Ectodermal cell (in vitro differentiated cells): ENCODE data around the gene MYCBPAP.

Experiments used
- H3K27ac ChIP-seq: 2 replicates; pipeline ENCODE4 v1.7.0; 2013; ENCODE audit warnings: mild to moderate bottlenecking, low read depth, low read length; ENCODE audit not compliant: insufficient read depth, poor library complexity, severe bottlenecking
- H3K27me3 ChIP-seq: 2 replicates; pipeline ENCODE4 v1.7.0; 2013; ENCODE audit warnings: mild to moderate bottlenecking, low read length; ENCODE audit not compliant: insufficient read depth, control insufficient read depth, poor library complexity, severe bottlenecking
- H3K36me3 ChIP-seq: one replicate; pipeline ENCODE4 v1.7.0; 2013; ENCODE audit warnings: low read length; ENCODE audit not compliant: control insufficient read depth, insufficient read depth
- H3K4me1 ChIP-seq: one replicate; pipeline ENCODE4 v1.7.0; 2013; ENCODE audit warnings: low read length; ENCODE audit not compliant: control insufficient read depth, insufficient read depth
- H3K4me3 ChIP-seq: 2 replicates; pipeline ENCODE4 v1.7.0; 2013; ENCODE audit warnings: low read depth, low read length, control low read depth; ENCODE audit not compliant: insufficient read depth
- H3K9me3 ChIP-seq: 2 replicates; pipeline ENCODE4 v1.7.0; 2013; ENCODE audit warnings: mild to moderate bottlenecking, low read length, moderate library complexity; ENCODE audit not compliant: control insufficient read depth
- WGBS, 2 experiments: methylation state at CpG; one replicate each; pipeline ENCODE4 v1.1.7; 2013; ENCODE audit warnings: missing lambda C conversion rate in 2 of 2; 5-methylcytosine and 5-hydroxymethylcytosine counted together

Gene MYCBPAP

DNA sequence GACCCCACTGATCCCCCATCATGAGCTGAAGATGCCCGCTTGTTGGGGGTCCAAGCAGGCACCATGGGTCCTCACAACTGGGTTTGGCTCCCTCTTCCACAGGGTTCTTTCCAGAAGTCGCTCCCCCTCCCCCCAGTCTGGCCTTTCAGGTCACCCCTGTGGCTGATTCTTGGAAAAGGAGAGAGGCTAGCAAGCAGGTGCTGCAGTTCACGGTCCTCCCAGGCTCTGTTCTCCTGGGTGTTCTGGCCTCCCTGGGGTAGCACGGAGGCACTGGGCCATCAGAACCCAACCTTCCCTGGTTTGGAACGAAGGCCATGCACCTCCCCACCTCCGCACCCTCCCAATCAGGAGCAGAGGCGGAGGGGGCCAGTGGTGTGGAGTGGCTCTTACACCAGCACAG, 71.2 kb downstream of the MYCBPAP start:
- H3K4me1 ChIP-seq = peaks cover 26% of the 10 kb centered on the region
- H3K27me3 ChIP-seq = no peaks in the 10 kb centered on the region
- no peak overlapping the region for H3K27ac ChIP-seq
- H3K9me3 ChIP-seq = no peaks in the 10 kb centered on the region
- 85 to 90% methylated on average over 7 of the region's 7 CpGs for WGBS, 2 experiments
- H3K4me3 ChIP-seq = no peak overlapping the region
- H3K36me3 ChIP-seq = no peaks in the 10 kb centered on the region

DNA sequence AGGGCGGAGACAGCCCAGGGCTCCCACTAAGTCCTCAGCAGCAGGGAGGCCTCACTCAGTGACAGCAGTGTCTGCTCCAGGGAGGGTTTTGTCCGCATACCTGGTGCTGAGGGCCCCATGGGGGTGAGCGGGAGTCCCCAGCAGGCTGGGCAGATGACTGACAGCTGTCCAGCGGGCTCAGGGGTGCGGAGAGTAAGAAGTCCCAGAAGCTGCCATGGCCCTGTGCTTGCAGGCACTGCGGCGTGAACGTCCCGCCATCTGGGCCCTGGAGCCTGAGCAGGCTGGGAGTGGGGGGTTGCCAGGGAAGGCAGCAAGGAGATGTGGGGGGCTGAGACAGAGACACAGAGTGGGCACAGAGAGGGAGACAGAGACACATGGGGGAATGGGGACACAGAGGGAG, 72.4 kb downstream of the MYCBPAP start:
- Histone ChIP-seq H3K27me3 (no peaks in the 10 kb centered on the region), H3K4me3 (no peak overlapping the region), H3K4me1 (peaks cover 26% of the 10 kb centered on the region), H3K9me3 (no peaks in the 10 kb centered on the region), H3K36me3 (no peaks in the 10 kb centered on the region), H3K27ac (no peak overlapping the region)
- WGBS, 2 experiments = 87% methylated on average over 9 of the region's 9 CpGs
